GM21515 (cell line): ENCODE data around the gene ZNF627.
"Not testable (repeated sequence)": the region's sequence is repeated elsewhere in the genome, so short reads cannot be mapped to it uniquely, and the experiment has no call there.

Source experiments
- ATAC-seq: cut with Tn5 transposase; IDR thresholded peaks from one replicate; pipeline ENCODE4 v1.9.1; 2021; ENCODE audit not compliant: unreplicated experiment

ZNF627 gene

DNA sequence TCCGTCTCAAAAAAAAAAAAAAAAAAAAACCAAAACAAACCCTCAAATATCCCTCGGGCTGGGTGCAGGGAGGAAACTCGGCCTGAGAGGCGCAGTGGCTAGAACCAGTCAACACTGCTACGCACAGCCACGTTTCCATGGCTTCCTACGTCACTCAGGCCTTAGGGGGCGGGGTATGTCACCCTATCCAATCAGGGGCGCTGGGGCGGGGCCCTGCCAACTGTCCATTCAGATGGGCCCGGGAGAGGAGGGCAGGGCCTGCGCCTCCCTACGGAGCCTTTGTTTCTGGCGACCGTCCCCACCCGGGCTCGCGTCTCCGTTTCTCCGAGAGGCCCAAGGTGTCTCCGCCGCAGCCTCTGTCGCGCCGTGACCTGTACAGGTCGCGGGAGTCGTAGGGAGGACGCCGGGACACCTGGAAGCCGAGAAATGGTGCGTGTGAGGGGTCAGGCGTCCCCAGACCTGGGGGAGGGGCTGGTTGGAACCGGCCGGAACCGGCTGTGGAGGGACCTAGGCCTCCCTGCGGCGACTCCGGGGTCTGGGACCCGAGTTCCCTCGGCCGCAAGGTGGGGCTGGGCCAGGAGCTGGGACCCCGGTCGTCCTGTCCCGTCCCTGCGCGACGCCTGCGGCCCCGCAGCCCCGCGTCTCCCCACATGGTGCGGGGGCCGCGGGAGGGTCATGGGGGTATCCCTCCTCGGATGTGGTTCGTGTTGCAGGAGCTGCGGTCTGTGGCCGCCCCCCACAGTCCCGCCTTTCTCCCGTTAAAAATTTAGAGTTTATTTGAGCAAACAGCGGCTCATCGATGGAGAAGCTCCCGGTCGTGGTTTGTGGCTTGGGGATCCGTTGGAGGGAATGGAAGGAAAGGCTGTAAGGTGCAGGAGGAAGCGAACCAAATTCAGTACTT is at the start of gene ZNF627:
Gene ZNF627, plus strand, starts transcription at position 282 of the 901 bp plus-strand sequence. Its CDS starts 145 bp downstream, at position 427.
- ATAC-seq = peak; percentile 93

DNA sequence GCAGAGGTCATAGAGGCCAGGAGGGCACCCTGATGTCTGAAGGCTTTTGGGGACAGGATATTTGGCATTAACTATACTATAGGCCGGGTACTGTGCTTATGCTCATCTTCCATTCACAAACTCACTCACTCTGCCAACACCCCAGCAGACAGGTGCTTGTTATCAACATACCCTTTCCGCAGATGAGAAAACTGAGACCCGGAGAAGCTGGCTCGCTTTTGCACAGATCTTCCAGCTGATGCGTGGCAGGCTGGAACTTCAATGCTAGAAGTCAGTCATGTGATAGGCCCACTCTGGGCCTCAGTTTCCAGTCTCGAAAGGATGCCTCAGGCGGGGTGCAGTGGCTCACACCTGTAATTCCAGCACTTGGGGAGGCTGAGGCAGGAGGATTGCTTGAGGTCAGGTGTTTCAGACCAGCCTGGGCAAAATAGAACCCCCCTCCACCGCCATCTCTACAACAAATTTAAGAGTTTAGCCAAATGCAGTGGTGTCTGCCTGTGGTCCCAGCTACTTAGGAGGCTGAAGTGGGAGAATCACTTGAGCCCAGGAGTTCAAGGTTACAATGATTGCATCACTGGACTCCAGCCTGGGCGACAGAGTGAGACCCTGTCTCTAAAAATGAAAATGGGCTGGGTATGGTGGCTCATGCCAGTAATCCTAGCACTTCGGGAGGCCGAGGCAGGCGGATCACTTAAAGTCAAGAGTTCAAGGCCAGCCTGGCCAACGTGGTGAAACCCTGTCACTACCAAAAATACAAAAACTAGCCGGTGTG is 49.2 kb upstream of the ZNF627 start:
- no peak for ATAC-seq

DNA sequence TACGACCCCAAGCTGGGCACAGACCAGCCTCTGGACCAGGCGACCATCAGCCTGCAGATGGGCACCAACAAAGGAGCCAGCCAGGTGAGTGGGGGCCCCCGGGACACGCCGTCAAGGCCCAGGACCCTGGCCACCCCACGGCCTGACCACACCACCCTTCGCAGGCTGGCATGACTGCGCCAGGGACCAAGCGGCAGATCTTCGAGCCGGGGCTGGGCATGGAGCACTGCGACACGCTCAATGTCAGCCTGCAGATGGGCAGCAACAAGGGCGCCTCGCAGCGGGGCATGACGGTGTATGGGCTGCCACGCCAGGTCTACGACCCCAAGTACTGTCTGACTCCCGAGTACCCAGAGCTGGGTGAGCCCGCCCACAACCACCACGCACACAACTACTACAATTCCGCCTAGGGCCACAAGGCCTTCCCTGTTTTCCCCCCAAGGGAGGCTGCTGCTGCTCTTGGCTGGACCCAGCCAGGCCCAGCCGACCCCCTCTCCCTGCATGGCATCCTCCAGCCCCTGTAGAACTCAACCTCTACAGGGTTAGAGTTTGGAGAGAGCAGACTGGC is 47.8 kb upstream of the ZNF627 start:
- ATAC-seq = no peak

DNA sequence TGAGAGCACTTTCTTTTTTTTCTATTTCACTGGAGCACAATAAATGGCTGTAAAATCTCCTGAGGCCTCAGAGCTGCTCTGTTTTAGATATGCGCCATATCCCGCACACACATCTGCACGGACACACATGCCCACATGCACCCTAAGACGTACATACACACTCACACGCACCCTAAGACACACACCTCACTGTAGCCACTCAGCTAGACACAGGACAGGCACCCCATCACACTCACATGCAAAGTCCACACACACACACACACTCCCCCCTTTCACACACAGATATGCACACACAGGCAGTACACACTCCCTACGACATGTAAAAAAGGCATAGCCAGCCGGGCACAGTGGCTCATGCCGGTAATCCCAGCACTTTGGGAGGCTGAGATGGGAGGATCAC is 47.0 kb upstream of the ZNF627 start:
- no peak for ATAC-seq

DNA sequence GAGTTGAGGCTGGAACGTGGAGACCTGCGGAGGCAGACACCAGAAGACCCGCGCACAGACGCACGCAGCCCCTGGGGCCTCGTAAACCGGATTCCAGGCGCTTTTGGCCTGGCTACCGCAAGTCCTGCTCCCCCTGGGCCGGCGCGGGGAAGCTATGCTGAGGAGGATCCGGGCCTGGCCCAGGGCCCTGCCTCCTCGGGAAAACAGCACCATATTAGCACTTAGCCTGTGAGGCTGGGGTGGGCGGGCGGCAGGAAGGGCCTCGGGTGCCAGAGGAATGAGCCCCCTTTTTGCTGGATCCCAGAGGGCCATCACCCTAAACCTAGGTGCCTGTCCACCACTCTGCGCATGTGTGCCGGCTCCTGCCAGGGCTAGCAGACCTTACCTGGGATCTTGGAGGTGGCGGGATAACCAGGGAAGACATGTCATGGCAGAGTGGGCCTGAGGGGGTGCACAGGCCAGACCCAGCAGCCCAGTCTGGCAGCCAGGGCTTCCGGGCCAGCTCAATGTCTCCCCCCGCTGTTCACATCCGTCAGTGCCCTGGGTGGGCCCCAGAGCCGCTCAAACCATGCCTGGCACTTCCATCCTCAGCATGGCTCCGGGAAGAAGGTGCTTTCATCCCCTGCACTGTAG is 45.6 kb upstream of the ZNF627 start:
- ATAC-seq = no peak

DNA sequence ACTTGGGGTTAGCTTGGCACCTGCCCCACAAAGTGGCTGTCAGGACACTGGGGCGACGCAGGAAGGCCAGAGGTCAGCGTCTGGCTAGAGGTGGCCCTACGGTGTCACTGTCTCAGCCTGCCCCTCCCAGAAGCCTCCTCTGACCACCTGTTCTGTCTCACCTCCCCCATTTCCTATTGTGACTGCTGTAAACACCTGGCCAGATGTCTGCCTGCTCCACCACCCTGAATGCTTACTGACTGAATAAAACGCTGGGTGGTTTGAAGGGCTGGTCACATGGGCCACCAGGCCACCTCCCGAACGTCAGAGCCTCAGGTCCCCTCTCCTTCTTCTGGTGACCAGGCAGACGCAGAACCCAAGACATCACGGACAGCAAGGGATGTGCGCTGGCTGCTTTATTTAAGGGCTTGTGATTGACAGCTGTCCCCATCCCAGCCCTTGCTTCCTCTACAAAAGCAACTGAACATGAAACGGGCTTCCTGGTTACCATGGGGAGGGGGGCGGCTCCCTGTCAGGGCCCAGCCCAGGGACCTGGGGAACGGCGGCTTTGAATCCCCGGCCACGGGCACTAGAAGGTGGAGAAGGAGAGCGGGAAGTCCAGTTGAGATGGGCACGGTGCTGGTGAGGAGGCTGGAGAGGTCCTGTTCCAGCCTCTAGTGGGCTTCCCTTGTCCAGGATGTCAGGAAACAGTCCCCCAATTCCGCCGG is 44.5 kb upstream of the ZNF627 start:
- no peak for ATAC-seq

DNA sequence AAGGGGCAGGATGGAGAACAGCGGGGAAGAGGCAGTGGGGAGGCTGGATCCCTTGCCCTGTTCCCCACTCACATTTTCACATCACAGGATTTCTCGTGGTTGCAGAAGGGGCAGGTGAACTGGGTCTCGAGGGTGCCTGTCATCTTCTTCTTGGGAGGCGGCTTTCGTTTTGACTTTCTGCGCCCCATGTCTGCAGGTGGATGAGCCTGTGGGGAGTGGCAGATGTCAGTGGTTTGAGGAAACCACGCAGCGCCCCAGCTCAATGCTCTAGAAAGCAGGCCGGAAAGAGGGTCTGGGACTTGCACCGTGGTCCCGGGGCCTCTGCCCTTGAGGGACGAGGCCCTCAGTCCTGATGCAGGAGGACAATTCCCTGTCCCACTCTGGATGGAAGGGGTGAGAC is 43.1 kb upstream of the ZNF627 start:
- no peak for ATAC-seq

DNA sequence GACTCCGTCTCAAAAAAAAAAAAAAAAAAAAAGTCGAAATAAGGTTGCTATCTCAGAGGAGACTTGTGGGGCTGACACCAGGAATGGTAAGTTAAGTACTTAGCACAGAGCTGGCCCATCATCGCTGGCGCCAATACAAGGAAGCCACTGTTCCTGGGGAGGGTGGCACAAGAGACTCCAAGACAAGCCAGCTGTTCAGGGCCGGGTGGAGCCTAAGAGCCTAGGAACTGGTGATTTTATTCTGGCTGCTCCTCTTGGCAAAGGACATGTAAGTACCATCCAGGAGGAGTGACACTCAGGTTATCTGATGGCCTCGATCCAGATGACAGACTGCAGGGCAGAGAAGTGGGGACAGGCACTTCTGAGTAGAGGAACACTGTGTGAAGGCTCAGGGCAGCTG is 42.0 kb upstream of the ZNF627 start:
- ATAC-seq = no peak

DNA sequence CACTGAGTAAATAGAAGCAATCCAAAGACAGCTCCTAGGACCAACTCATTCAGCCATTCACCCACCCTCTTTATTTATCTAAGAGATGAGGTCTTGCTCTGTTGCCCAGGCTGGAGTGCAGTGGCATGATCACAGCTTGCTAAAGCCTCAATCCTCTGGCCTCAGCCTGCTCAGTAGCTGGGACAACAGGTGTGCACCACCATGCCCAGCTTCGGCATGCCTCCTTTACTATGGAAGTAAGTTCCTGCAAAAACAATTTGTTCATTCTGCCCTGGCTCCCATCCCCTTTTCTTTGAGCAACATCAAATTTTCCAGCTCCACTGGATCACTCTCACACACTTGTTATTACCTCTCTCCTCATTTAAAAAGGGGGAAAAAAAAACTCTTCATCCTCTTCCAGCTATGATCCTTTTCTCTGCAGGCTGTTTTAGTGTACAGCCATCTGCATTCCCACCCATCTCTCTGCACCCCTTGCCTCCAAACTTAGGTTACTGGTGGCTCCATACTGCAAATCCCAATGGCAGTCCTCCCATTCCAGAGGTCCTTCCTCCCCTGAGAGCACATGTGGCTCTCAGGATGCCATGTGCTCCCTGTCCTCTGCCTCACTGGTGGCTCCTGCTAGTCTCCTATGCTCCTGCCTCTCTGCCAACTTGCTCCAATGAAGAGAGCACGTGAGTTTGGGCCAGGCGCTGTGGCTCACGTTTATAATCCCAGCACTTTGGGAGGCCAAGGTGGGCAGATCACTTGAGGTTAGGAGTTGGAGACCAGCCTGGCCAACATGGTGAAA is 40.5 kb upstream of the ZNF627 start:
- no peak for ATAC-seq

DNA sequence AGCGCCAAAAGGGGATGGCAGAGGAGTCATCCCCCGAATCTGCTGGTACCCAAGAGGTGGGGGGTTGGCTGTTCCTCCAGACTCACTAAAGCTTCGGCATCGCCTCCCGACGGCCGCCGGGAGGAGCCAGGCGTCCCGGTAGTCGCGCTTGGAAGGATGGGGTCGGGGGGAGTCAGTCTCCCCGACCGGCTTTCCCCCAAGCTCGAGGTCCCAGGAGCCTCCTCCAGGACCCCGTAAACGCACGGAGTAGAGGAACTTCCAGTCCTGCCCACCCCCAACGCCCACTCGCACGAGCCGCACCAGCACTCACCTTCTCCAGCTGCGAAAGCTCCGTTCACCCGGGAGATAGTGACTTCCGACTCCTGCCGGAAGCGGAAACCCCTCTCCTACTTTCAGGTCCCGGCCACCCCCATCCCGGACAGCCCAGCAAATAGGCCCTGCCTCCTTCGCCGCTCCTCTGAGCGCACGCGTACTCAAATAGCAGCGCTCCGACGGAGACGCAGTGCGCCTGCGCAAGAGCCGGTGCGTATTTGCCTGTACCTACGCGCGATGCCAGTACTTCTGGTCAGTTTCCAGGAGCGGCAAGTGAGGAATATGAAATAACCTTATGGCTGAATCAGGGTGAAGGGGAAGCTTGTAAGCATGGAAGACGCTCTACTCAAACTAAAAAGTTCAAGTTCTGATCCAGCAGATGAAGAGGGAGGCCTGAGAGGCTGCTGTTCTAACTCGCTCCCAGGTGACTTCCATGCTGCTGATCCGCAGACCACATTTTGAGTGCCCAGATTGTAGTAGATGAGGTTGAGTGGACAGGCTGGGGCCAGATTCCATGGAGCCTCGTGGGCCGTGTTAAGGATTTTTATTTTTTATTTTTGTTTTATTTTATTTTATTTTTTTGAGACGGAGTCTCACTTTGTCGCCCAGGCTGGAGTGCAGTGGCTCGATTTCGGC is 38.1 kb upstream of the ZNF627 start, which contains the start of gene ELOF1:
Gene ELOF1, minus strand, starts transcription at position 350 of the 948 bp plus-strand sequence. CDS start 4,883 bp downstream, outside the sequence.
- ATAC-seq = peak; percentile 72

DNA sequence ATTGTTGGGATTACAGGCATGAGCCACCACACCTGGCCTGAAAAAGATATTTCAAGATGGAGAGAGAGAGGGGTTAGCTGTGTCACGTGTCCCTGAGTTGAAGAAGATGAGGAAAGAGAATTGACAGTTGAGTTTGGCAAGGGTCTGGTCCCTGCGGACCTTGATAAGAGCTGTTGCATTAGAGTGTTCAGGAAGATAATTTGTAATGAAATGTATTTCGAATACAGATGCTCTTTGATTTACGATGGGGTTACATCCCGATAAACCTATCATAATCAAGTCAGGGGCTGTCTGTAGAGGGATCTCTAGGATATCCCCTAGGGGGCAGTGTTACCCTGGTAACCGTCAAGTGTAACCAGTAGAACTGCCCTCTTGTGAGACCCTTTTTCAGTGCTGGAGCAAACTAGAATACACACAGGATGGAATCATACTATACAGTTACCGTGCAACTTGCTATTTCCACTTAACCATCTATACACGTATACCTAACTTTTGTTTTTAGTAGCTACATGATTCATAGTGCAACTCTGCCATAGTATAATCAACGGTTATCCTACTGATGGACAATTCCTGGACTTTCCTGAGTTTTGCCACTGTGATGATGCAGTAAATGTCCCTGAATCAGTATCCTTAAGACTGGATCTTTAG is 36.8 kb upstream of the ZNF627 start:
- ATAC-seq = no peak

DNA sequence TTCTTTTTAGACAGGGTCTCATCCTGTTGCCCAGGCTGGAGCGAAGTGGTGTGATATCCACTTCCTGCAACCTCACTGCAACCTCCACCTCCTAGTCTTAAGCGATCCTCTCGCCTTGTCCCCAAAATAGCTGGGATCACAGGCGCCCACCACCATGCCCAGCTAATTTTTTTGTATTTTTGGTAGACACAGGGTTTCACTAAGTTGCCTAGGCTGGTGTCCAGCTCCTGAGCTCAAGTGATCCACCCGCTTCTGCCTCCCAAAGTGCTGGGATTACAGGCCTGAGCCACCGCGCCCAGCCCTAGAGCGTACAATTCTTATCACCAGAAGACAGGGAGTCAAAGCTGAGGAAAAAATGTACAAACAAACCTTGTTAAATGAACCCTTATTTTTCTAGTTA is 33.8 kb upstream of the ZNF627 start:
- ATAC-seq = no peak

DNA sequence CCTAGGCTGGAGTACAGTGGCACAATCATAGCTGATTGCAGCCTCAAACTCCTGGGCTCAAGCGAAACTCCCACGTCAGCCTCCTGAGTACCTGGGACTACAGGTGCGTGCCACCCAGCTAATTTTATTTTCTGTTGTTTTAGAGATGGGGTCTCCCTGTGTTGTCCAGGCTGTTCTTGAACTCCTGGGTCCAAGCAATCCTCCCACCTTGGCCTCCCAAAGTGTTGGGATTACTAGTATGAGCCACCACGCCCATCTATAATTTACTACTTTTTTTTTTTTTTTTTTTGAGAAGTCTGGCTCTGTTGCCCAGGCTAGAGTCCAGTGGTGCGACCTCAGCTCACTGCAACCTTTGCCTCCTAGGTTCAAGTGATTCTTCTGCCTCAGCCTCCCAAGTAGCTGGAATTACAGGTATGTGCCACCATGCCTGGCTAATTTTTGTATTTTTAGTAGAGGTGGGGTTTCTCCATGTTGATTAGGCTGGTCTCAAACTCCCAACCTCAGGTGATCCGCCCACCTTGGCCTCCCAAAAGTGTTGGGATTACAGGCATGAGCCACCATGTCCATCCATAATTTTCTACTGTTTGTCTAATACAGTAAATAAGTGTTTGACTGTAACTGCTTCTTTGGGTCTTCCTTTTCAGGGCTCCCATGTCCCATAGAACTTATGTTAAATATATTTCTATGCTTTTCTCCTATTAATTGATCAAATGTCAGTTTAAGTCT is 33.0 kb upstream of the ZNF627 start:
- ATAC-seq = not testable (repeated sequence)

DNA sequence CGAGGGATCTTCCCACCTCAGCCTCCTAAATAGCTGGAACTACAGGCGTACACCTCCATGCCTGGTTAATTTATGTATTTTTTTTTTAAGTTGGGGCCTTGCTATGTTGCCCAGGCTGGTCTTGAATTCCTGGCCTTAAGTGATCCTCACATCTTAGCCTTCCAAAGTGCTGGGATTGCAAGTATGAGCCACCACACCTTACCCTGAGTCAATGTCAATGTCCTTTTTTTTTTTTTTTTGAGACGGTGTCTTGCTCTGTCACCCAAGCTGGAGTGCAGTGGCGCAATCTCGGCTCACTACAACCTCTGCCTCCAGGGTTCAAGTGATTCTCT is 31.7 kb upstream of the ZNF627 start:
- not testable (repeated sequence) for ATAC-seq

DNA sequence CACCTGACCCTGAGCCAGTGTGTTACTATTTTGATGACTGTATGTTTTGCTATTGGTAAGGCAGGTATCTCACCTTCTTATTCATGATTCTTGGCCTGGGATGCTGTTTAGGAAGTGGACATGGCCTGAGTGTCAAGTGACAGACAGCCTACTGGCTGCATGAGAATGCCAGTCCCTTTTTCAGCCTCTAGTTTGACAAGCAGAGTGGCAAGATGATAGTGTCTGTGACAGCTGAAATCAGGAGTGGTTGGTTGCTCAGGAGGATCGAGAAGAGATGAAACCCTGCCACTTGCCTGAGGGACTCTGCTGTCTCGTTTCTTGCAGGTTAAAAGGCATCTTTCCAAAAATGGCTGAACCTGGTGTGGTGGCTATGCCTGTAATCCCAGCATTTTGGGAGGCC is 31.1 kb upstream of the ZNF627 start:
- ATAC-seq = no peak

DNA sequence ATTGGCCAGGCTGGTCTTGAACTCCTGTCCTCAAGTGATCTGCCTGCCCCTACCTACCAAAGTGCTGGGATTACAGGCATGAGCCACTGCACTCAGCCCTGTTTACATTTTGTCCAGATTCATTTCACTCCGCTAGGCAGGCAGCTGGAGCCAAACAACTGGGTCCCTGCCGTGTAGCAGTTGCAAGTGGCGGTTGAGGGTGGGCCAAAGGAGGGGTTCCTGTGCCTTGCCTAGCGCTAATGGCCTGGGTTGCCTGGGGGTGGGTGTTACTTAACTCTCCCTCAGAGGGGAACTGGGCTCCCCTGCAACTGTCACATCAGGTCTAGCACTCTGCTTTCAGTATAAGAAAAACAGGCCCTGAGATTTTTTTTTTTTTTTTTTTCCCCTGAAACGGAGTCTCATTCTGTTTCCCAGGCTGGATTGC is 27.2 kb upstream of the ZNF627 start:
- ATAC-seq = no peak

DNA sequence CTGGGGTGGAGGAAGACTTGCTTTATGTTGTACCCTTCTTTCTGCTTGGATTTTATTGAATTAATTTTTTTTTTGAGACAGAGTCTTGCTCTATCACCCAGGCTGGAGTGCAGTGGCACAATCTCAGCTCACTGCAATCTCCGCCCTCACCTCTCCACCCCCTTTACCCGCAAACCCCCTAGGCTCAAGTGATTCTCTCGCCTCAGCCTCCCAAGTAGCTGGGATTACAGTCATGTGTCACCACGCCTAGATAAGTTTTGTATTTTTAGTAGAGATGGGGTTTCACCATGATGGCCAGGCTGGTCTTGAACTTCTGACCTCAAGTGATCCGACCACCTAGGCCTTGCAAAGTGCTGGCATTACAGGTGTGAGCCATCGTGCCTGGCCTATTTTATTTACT is 23.9 kb upstream of the ZNF627 start:
- ATAC-seq = not testable (repeated sequence)

DNA sequence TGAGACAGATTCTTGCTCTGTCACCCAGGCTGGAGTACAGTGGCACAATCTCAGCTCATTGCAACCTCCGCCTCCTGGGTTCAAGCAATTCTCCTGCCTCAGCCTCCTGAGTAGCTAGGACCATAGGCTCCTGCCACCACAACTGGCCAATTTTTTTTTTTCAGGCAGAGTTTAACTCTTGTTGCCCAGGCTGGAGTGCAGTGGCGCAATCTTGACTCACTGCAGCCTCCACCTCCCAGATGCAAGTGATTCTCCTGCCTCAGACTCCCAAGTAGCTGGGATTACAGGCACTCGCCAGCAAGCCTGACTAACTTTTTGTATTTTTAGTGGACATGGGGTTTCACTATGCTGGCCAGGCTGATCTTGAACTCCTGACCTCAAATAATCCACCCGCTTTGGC is 23.5 kb upstream of the ZNF627 start:
- not testable (repeated sequence) for ATAC-seq
